Testis (tissue), 2 donors: Measurements from ENCODE around the gene SCEL.

Experiments
- POLR2A ChIP-seq: fragments of 450-650 bp; IDR thresholded peaks from one replicate; pipeline ENCODE4 v1.6.1; 2017; ENCODE audit warnings: antibody characterized with exemption, mild to moderate bottlenecking, moderate library complexity
- TF ChIP-seq, protein P1 (sequence below), 3 experiments: fragments of 450-650 bp in 2 of 3; fragments of 200-600 bp in 1 of 3; sonication (generic) in 1 of 3; IDR thresholded peaks; one replicate each; pipeline ENCODE4 v1.5.1; 2016 to 2019; ENCODE audit warnings: antibody characterized with exemption in 3 of 3, mild to moderate bottlenecking in 2 of 3, moderate library complexity in 1 of 3

GRCh38 chr13:77580748-77581147, 45.2 kb downstream of the SCEL start:
- TF ChIP-seq, protein P1, sequence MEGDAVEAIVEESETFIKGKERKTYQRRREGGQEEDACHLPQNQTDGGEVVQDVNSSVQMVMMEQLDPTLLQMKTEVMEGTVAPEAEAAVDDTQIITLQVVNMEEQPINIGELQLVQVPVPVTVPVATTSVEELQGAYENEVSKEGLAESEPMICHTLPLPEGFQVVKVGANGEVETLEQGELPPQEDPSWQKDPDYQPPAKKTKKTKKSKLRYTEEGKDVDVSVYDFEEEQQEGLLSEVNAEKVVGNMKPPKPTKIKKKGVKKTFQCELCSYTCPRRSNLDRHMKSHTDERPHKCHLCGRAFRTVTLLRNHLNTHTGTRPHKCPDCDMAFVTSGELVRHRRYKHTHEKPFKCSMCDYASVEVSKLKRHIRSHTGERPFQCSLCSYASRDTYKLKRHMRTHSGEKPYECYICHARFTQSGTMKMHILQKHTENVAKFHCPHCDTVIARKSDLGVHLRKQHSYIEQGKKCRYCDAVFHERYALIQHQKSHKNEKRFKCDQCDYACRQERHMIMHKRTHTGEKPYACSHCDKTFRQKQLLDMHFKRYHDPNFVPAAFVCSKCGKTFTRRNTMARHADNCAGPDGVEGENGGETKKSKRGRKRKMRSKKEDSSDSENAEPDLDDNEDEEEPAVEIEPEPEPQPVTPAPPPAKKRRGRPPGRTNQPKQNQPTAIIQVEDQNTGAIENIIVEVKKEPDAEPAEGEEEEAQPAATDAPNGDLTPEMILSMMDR (IDR thresholded peaks at IDR 0.05), result no peak
- no peak for TF ChIP-seq POLR2A
